ENCODE results near the gene KIAA2012. TPM values are rescaled to one million over a fixed set of nuclear protein-coding genes. Genes with fewer than 3 reads are reported as not detected.

Gene KIAA2012
- not detected in 2 replicates for total RNA-seq

DNA sequence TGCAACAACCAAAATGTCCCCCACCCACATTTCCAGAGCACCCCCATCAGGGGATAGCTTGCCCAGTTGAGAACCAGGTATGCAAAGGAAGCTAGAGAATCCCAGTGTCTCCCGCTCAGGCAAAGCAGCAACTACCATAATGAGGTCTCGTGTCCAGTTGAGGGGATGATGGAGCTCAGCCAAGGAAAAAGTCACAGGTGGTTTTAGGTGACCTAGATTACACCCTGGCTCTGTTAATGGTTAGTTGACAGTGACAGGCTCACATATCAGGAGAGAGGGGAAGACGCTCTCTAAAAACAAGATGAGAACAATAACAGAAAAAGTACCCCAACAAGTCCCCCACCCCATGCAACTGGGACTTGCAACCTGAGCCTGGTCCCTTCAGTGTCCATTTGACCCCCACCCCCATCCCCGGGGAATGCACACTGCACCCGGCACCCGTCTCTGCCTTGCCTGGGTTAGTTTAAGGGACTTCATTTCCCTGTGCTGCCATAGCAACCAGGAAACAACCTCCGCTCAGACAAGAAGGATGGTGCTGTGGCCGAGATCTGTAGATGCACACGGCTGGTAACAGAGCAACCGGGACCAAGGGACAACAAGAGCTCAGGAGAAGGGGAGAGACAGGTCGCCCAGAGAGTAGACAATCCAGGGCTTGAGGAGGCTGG lies at the start of gene KIAA2012:
KIAA2012 (plus strand) TSS at position 519 of the 665 bp plus-strand sequence. CDS start 373 bp downstream, outside the sequence.

GRCh38 chr2:202033317-202034248 lies 39.5 kb upstream of the KIAA2012 start, which contains the start of gene FZD7:
Gene FZD7 (plus strand): TSS chr2:202033855. CDS start chr2:202034648, 793 bp downstream.

GRCh38 chr2:202238234-202239197 lies 165.5 kb downstream of the KIAA2012 start, which contains the start of gene SUMO1:
Gene SUMO1 (minus strand): TSS chr2:202238597. CDS start chr2:202238451, 146 bp downstream.

Other genes with a start within 250 kb of the KIAA2012 start
- 3.2 and 6.0 TPM in 2 replicates for gene FZD7, start 39.4 kb upstream of the KIAA2012 start, total RNA-seq
- 75.1 and 98.5 TPM in 2 replicates for gene SUMO1, start 165.3 kb downstream of the KIAA2012 start, total RNA-seq
- 62.6 and 71.1 TPM in 2 replicates for gene NOP58, start 192.5 kb downstream of the KIAA2012 start, total RNA-seq

Measured in cardiac atrium fibroblast (primary cell).